GM23338 (cell line): ENCODE measurements around the gene PRDM8. TPM values are rescaled to one million over a fixed set of nuclear protein-coding genes. Genes with fewer than 3 reads are reported as not detected.
"Not testable (repeated sequence)": the region's sequence is repeated elsewhere in the genome, so short reads cannot be mapped to it uniquely, and the experiment has no call there.

ENCODE experiments used
- ATAC-seq: fragments of 200-7000 bp; cut with Tn5 transposase; 3 replicates; pipeline ENCODE4 v1.9.1; 2020
- DNase-seq: peaks from one replicate; pipeline ENCODE4 v3.0.0-alpha.2; 2015; ENCODE audit warnings: low spot score
- H2AFZ ChIP-seq: fragments of 200-600 bp; sonication (generic); 2 replicates; pipeline ENCODE4 v1.8.0; 2016; ENCODE audit warnings: antibody characterized with exemption, mild to moderate bottlenecking, moderate library complexity
- H3F3A ChIP-seq: fragments of 200-600 bp; sonication (generic); replicated peaks from 2 replicates; pipeline ENCODE4 v1.8.0; 2017; ENCODE audit warnings: antibody characterized with exemption, mixed run types, low read depth
- H3K27ac ChIP-seq: fragments of 200-600 bp; sonication (generic); 2 replicates; pipeline ENCODE4 v1.6.1; 2016; ENCODE audit warnings: low read depth
- H3K27me3 ChIP-seq: fragments of 200-600 bp; sonication (generic); 2 replicates; pipeline ENCODE4 v1.8.0; 2016; ENCODE audit warnings: mild to moderate bottlenecking, mixed run types, moderate library complexity; ENCODE audit not compliant: insufficient read depth
- H3K36me3 ChIP-seq: fragments of 200-600 bp; sonication (generic); 2 replicates; pipeline ENCODE4 v1.8.0; 2016; ENCODE audit warnings: mild to moderate bottlenecking; ENCODE audit not compliant: insufficient read depth
- H3K4me1 ChIP-seq: fragments of 200-600 bp; sonication (generic); 2 replicates; pipeline ENCODE4 v1.8.0; 2016; ENCODE audit warnings: mild to moderate bottlenecking, moderate library complexity; ENCODE audit not compliant: insufficient read depth
- H3K4me2 ChIP-seq: fragments of 200-600 bp; sonication (generic); 2 replicates; pipeline ENCODE4 v1.7.1; 2017; ENCODE audit warnings: mixed run types
- H3K4me3 ChIP-seq: fragments of 200-600 bp; sonication (generic); 2 replicates; pipeline ENCODE4 v1.6.1; 2016; ENCODE audit warnings: mixed run types
- H3K79me2 ChIP-seq: fragments of 200-600 bp; sonication (generic); replicated peaks from 2 replicates; pipeline ENCODE4 v1.8.0; 2017; ENCODE audit warnings: mild to moderate bottlenecking; ENCODE audit not compliant: insufficient read depth
- H3K9me2 ChIP-seq: fragments of 200-600 bp; sonication (generic); 2 replicates; pipeline ENCODE4 v1.8.0; 2017; ENCODE audit not compliant: insufficient read depth
- H4K20me1 ChIP-seq: fragments of 200-600 bp; sonication (generic); replicated peaks from 2 replicates; pipeline ENCODE4 v1.8.0; 2017; ENCODE audit warnings: mild to moderate bottlenecking; ENCODE audit not compliant: insufficient read depth
- H3K27ac Mint-ChIP-seq: 2 replicates; pipeline ENCODE4 v1.8.0; 2020; ENCODE audit warnings: inconsistent platforms, mild to moderate bottlenecking, moderate library complexity, mixed read lengths
- H3K27me3 Mint-ChIP-seq: 3 replicates; pipeline ENCODE4 v1.8.0; 2022; ENCODE audit warnings: low read depth, mild to moderate bottlenecking, moderate library complexity, mixed read lengths, inconsistent platforms; ENCODE audit not compliant: insufficient read depth, poor library complexity
- H3K36me3 Mint-ChIP-seq: 3 replicates; pipeline ENCODE4 v1.8.0; 2021; ENCODE audit warnings: low read depth, mild to moderate bottlenecking, inconsistent platforms, moderate library complexity, mixed read lengths
- H3K4me1 Mint-ChIP-seq: 3 replicates; pipeline ENCODE4 v1.8.0; 2020; ENCODE audit warnings: mild to moderate bottlenecking, inconsistent platforms, mixed read lengths
- H3K4me3 Mint-ChIP-seq: 3 replicates; pipeline ENCODE4 v1.8.0; 2021; ENCODE audit warnings: moderate library complexity, mild to moderate bottlenecking, inconsistent platforms, mixed read lengths
- H3K9me3 Mint-ChIP-seq: 3 replicates; pipeline ENCODE4 v1.8.0; 2020; ENCODE audit warnings: moderate library complexity, mild to moderate bottlenecking, inconsistent platforms, mixed read lengths
- CREB1 ChIP-seq: fragments of 250-450 bp; sonication (Bioruptor Pico); IDR thresholded peaks from 2 replicates; pipeline ENCODE4 v1.5.0; 2020; ENCODE audit warnings: low read depth, mild to moderate bottlenecking, moderate library complexity
- ETS1 ChIP-seq: IDR thresholded peaks from 2 replicates; pipeline ENCODE4 v1.6.1; 2016; ENCODE audit warnings: antibody characterized with exemption
- EZH2phosphoT487 ChIP-seq: fragments of 200-600 bp; sonication (generic); IDR thresholded peaks from one replicate; pipeline ENCODE4 v1.8.1; 2018; ENCODE audit warnings: antibody characterized with exemption; ENCODE audit not compliant: unreplicated experiment
- JUNB ChIP-seq: IDR thresholded peaks from one replicate; pipeline ENCODE4 v1.6.1; 2016; ENCODE audit warnings: antibody characterized with exemption; ENCODE audit not compliant: unreplicated experiment
- NANOG ChIP-seq: IDR thresholded peaks from 2 replicates; pipeline ENCODE4 v1.6.1; 2016; ENCODE audit warnings: antibody characterized with exemption, borderline replicate concordance
- POLR2AphosphoS5 ChIP-seq: IDR thresholded peaks from 2 replicates; pipeline ENCODE4 v1.6.1; 2016; ENCODE audit warnings: antibody characterized with exemption, low read depth
- ZNF331 ChIP-seq: fragments of 250-450 bp; sonication (Bioruptor Pico); IDR thresholded peaks from 2 replicates; pipeline ENCODE4 v1.5.0; 2020; ENCODE audit warnings: low read depth, mild to moderate bottlenecking, moderate library complexity
- polyA plus RNA-seq: library from polyadenylated mRNA; unstranded; fragments of >200 nt; fragmentation: Nextera tagmentation; extraction: Ambion mirVana; gene quantifications from 2 replicates; pipeline ENCODE4 v1.2.1, GENCODE V29; 2016
- total RNA-seq: library from RNA; depleted of rRNA; stranded (reverse); fragments of >200 nt; shearing (Covaris generic); gene quantifications from 2 replicates; pipeline ENCODE4 v1.2.3, GENCODE V29; 2014
- TF ChIP-seq, protein P1 (sequence below): IDR thresholded peaks from one replicate; pipeline ENCODE4 v1.6.1; 2018; ENCODE audit warnings: antibody characterized with exemption; ENCODE audit not compliant: unreplicated experiment

Gene PRDM8
- total and polyA plus RNA-seq, 2 experiments from 2014 or later: 0.16 TPM; not detected in 1

DNA sequence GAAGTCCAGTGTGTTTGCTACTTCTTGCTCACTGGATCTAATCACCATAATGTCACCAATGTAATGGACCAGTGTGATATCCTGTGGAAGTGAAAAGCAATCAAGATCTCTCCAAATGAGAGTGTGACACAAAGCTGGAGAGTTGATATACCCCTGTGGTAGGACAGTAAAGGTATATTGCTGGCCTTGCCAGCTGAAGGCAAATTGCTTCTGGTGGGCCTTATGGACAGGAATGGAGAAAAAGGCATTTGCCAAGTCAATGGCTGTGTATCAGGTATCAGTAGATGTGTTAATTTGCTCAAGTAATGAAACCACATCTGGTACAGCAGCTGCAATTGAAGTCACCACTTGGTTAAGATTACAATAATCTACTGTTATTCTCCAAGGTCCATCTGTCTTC, 19.5 kb upstream of the PRDM8 start:
- not testable (repeated sequence) for H3K36me3 Mint-ChIP-seq, H3K36me3 ChIP-seq, H4K20me1 ChIP-seq, DNase-seq, ATAC-seq, H3K4me1 ChIP-seq, H3K27ac ChIP-seq, H3K4me3 ChIP-seq, H3K9me2 ChIP-seq, H3K79me2 ChIP-seq, H3K4me2 ChIP-seq, H3K27ac Mint-ChIP-seq, H3F3A ChIP-seq, H2AFZ ChIP-seq, H3K4me3 Mint-ChIP-seq
- H3K27me3 ChIP-seq: peaks cover 31% of the 10 kb centered on the region
- peaks cover 12% of the 10 kb centered on the region for H3K4me1 Mint-ChIP-seq
- H3K9me3 Mint-ChIP-seq: peaks cover 10% of the 10 kb centered on the region
- H3K27me3 Mint-ChIP-seq: peaks cover 20% of the 10 kb centered on the region

GRCh38 chr4:80178964-80179363, 18.3 kb upstream of the PRDM8 start:
- H3F3A ChIP-seq: no peaks in the 10 kb centered on the region
- H3K9me2 ChIP-seq: no peaks in the 10 kb centered on the region
- H3K4me1 ChIP-seq: peaks cover 10% of the 10 kb centered on the region
- H3K27me3 ChIP-seq: peaks cover 42% of the 10 kb centered on the region
- H3K27ac ChIP-seq: no peak overlapping the region
- no peak overlapping the region for H3K4me3 ChIP-seq
- H3K79me2 ChIP-seq: no peaks in the 10 kb centered on the region
- no peak overlapping the region for H3K4me2 ChIP-seq
- peaks cover 10% of the 10 kb centered on the region for H3K9me3 Mint-ChIP-seq
- H3K36me3 Mint-ChIP-seq: peaks cover 6% of the 10 kb centered on the region; the same call in 1 of the 3 replicates
- no peak overlapping the region for H2AFZ ChIP-seq
- no peak overlapping the region for H3K27ac Mint-ChIP-seq
- TF ChIP-seq, protein P1, sequence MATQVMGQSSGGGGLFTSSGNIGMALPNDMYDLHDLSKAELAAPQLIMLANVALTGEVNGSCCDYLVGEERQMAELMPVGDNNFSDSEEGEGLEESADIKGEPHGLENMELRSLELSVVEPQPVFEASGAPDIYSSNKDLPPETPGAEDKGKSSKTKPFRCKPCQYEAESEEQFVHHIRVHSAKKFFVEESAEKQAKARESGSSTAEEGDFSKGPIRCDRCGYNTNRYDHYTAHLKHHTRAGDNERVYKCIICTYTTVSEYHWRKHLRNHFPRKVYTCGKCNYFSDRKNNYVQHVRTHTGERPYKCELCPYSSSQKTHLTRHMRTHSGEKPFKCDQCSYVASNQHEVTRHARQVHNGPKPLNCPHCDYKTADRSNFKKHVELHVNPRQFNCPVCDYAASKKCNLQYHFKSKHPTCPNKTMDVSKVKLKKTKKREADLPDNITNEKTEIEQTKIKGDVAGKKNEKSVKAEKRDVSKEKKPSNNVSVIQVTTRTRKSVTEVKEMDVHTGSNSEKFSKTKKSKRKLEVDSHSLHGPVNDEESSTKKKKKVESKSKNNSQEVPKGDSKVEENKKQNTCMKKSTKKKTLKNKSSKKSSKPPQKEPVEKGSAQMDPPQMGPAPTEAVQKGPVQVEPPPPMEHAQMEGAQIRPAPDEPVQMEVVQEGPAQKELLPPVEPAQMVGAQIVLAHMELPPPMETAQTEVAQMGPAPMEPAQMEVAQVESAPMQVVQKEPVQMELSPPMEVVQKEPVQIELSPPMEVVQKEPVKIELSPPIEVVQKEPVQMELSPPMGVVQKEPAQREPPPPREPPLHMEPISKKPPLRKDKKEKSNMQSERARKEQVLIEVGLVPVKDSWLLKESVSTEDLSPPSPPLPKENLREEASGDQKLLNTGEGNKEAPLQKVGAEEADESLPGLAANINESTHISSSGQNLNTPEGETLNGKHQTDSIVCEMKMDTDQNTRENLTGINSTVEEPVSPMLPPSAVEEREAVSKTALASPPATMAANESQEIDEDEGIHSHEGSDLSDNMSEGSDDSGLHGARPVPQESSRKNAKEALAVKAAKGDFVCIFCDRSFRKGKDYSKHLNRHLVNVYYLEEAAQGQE: no peak
- TF ChIP-seq JUNB: no peak
- no peak for TF ChIP-seq ETS1
- no peak for TF ChIP-seq CREB1 (CRISPR knock-in tag)
- TF ChIP-seq POLR2AphosphoS5: no peak
- no peak for TF ChIP-seq ZNF331 (CRISPR knock-in tag)
- no peak for TF ChIP-seq EZH2phosphoT487
- TF ChIP-seq NANOG: no peak
- DNase-seq: no peak
- H3K4me1 Mint-ChIP-seq: peaks cover 15% of the 10 kb centered on the region
- H3K27me3 Mint-ChIP-seq: peaks cover 27% of the 10 kb centered on the region
- no peak overlapping the region for H3K4me3 Mint-ChIP-seq
- H4K20me1 ChIP-seq: peaks cover 8% of the 10 kb centered on the region; the same call in 1 of the 2 replicates
- ATAC-seq: no peak
- no peaks in the 10 kb centered on the region for H3K36me3 ChIP-seq
